Measurements from ENCODE around the gene TSPO. TPM values are rescaled to one million over a fixed set of nuclear protein-coding genes. Genes with fewer than 3 reads are reported as not detected.
A peak's percentile ranks its signal among the peaks of the same experiment; 100 is the strongest.

TSPO gene
- total and polyA plus RNA-seq, 2 of the 13 experiments (the other 11 are each of a cell fraction or from before 2014, with no cell fraction given), result 0.46 to 1.4 TPM

- peak; percentile 92 for TF ChIP-seq ZNF687 (CRISPR knock-in tag; IDR thresholded peaks at IDR 0.05)
- no peak for TF ChIP-seq RERE (CRISPR knock-in tag; IDR thresholded peaks at IDR 0.05; ENCODE audit: low read depth)
- TF ChIP-seq ZNF768 (CRISPR knock-in tag; IDR thresholded peaks at IDR 0.05), result peak; percentile 55; the same call in 1 of the 2 replicates
- TF ChIP-seq RAD21 (CRISPR knock-in tag; IDR thresholded peaks at IDR 0.05), result no peak
- no peak for TF ChIP-seq PAWR (CRISPR knock-in tag; IDR thresholded peaks at IDR 0.05; ENCODE audit: borderline replicate concordance)
- 0 out of 2 replicates have a peak, but pooled peaks have one; percentile 46 for TF ChIP-seq LRRFIP1 (CRISPR knock-in tag; conservative IDR thresholded peaks at IDR 0.05)
- TF ChIP-seq HMG20A (CRISPR knock-in tag; IDR thresholded peaks at IDR 0.05; ENCODE audit: borderline replicate concordance), result no peak
- TF ChIP-seq KDM6A (CRISPR knock-in tag; IDR thresholded peaks at IDR 0.05; ENCODE audit: low read depth), result no peak
- no peak; the same call in none of the 2 replicates for TF ChIP-seq ZGPAT (CRISPR knock-in tag; IDR thresholded peaks at IDR 0.05)
- no peak for TF ChIP-seq ZNF550 (CRISPR knock-in tag; IDR thresholded peaks at IDR 0.05; ENCODE audit: borderline replicate concordance)
- TF ChIP-seq ZNF414 (CRISPR knock-in tag; IDR thresholded peaks at IDR 0.05), result 0 out of 2 replicates have a peak, but pooled peaks have one; percentile 29
- TF ChIP-seq ZNF740 (CRISPR knock-in tag; IDR thresholded peaks at IDR 0.05), result no peak
Measured at GRCh38 chr22:43142880-43143562, 8.3 kb upstream of the TSPO start, which contains the start of gene MCAT (continued).

Measured in HepG2 (cell line).